Choroid plexus epithelial cell (primary cell): ENCODE results near the gene AIFM2.

Source experiments
- DNase-seq: peaks from one replicate; pipeline ENCODE4 v3.0.0-alpha.2; 2010; ENCODE audit warnings: low read depth
- H3K4me3 ChIP-seq: 2 replicates; pipeline ENCODE4 v1.5.1; 2011; ENCODE audit warnings: low read depth, mild to moderate bottlenecking, control low read depth, low read length, moderate library complexity
- CTCF ChIP-seq: conservative IDR thresholded peaks from 2 replicates; pipeline ENCODE4 v1.5.1; 2011; ENCODE audit warnings: low read depth, mild to moderate bottlenecking, control low read depth, inconsistent platforms, low read length, moderate library complexity

Gene AIFM2

GRCh38 chr10:70145666-70146488, 13.3 kb upstream of the AIFM2 start:
- peak overlapping the region; percentile 64 for H3K4me3 ChIP-seq
- peak; percentile 58 for DNase-seq
- peak; percentile 23 for TF ChIP-seq CTCF

- no peak for TF ChIP-seq CTCF
- no peak for DNase-seq
- peak overlapping the region; percentile 64 for H3K4me3 ChIP-seq
Measured at GRCh38 chr10:70145166-70145665, 12.6 kb upstream of the AIFM2 start.

GRCh38 chr10:70144372-70145110, 11.9 kb upstream of the AIFM2 start:
- H3K4me3 ChIP-seq: no peak overlapping the region
- no peak for TF ChIP-seq CTCF
- no peak for DNase-seq

GRCh38 chr10:70142555-70142954, 9.9 kb upstream of the AIFM2 start:
- no peak for DNase-seq
- no peak for TF ChIP-seq CTCF
- H3K4me3 ChIP-seq: no peak overlapping the region

GRCh38 chr10:70140297-70140696, 7.7 kb upstream of the AIFM2 start:
- TF ChIP-seq CTCF: no peak
- H3K4me3 ChIP-seq: no peak overlapping the region
- no peak for DNase-seq

GRCh38 chr10:70139997-70140250, 7.3 kb upstream of the AIFM2 start:
- TF ChIP-seq CTCF: no peak

More at GRCh38 chr10:70139997-70140250, 7.3 kb upstream of the AIFM2 start:
- H3K4me3 ChIP-seq: no peak overlapping the region
- no peak for DNase-seq
